HG03520 (cell line): ENCODE measurements around the gene PRM2.

Source experiments
- ATAC-seq: cut with Tn5 transposase; IDR thresholded peaks from one replicate; pipeline ENCODE4 v1.9.1; 2021; ENCODE audit warnings: mild to moderate bottlenecking, moderate library complexity; ENCODE audit not compliant: unreplicated experiment

Gene PRM2

DNA sequence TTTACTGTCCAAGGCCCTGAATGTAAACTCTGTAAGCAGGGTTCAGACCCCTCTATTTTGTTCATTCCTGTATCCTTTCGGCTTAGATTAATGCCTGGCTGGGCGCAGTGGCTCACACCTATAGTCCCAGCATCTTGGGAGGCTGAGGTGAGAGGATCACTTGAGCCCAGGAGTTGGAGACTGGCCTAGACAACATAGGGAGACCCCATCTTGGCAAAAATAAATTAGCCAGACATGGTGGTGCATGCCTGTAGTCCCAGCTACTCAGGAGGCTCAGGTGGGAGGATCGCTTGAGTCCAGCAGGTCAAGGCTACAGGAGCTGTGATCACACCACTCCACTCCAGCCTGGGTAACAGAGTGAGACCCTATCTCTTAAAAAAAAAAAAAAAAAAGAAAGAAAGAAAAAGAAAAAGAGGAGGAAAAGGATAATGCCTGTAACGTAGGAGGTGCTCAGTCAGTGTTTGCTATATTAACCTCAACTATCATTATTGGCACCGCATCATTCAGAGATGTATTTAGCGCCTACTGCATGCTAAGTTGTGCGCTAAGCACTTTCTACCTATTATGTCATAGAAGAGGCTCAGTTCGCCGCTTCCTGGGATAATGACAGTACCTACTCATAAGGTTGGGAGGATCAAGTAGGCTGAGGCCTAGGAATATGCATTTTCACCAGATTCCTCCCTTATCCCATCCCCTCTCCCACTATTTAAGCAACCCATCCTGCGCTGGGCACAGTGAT is 25.3 kb downstream of the PRM2 start:
- no peak for ATAC-seq

- no peak for ATAC-seq
Observed at GRCh38 chr16:11250091-11250785, 26.0 kb downstream of the PRM2 start.

DNA sequence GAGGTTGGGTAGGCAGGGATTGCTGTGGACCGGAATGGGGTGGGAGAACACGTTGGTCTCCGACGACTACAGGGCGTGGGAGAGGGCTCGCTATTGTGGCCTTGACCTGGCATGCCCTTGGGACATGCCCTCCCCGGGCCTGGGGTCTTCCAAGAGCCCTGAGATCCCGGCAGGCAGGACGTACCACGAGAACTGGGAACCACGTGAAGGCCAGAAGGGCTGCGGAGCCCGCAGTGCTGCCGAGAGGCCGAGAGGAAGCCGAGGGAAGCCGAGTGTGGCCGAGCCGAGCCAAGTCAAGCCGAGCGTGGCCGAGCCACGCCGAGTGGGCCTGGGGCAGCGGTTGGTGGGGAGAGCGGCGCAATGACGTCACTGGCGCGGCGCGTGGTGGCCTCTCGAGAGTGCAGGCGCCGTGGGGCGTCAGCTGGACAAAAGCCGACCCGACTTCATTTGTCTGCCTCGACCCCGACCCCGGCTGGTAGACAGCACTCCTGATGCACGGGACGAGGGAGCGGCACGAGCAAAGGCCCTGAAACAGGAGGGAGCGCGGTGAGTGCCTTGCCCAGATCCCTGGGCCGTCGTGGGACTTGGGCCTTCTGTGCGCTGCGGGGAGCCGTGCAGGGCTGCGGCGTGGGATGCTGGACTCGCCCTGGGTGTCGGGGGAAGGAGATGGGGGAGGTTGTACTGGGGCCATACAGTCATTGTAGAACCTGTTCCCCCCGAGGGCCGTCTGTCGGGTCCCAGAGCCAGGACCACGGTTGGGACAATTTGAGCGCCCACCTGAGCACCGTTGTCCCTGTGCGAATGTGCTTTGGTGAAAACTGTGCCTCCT is 26.8 kb downstream of the PRM2 start:
- no peak for ATAC-seq

- no peak for ATAC-seq
Observed at GRCh38 chr16:11248133-11248532, 28.1 kb downstream of the PRM2 start.

- no peak for ATAC-seq
Observed at GRCh38 chr16:11245988-11246387, 30.3 kb downstream of the PRM2 start.

- ATAC-seq: no peak
Observed at GRCh38 chr16:11245222-11245737, 31.0 kb downstream of the PRM2 start.

GRCh38 chr16:11242658-11243057 is 33.6 kb downstream of the PRM2 start:
- no peak for ATAC-seq

- no peak for ATAC-seq
Observed at GRCh38 chr16:11241480-11242204, 34.6 kb downstream of the PRM2 start.

GRCh38 chr16:11240636-11241473 is 35.4 kb downstream of the PRM2 start:
- no peak for ATAC-seq

DNA sequence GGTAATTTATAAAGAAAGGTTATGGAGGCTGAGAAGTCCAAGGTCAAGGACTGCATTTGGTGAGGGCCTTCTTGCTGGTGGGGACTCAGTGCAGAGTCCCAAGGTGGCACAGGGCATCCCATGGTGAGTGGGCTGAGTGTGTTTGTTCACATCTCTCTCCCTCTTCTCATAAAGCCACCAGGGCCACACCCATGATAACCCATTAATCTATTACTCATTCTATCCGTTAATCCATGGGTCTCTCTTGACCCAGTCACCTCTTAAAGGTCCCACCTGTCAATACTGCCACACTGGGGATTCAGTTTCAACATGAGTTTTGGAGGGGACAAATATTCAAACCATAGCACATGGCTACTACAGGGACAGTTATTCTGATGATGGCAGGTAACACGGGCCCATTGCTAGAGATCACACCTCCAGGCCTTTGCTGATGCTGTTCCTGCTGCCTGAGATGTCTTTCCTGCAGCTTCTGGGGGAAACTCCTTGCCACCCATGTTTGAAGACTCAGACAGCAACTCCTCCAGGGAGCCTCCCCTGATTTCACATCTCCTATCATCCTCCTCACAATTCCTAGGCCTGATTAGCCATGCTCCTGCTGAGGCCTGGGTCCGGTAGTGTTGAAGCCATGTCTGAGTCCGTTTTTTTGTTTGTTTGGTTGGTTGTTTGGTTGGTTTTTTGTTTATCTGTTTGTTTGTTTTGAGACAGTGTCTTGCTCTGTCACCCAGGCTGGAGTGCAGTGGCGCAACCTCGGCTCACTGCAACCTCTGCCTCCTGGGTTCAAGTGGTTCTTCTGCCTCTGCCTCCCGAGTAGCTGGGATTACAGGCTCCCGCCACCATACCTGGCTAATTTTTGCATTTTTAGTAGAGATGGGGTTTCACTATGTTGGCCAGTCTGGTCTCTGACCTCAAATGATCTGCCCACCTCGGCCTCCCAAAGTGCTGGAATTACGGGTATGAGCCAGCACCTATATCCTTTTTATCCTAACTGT is 36.3 kb downstream of the PRM2 start:
- ATAC-seq: no peak

DNA sequence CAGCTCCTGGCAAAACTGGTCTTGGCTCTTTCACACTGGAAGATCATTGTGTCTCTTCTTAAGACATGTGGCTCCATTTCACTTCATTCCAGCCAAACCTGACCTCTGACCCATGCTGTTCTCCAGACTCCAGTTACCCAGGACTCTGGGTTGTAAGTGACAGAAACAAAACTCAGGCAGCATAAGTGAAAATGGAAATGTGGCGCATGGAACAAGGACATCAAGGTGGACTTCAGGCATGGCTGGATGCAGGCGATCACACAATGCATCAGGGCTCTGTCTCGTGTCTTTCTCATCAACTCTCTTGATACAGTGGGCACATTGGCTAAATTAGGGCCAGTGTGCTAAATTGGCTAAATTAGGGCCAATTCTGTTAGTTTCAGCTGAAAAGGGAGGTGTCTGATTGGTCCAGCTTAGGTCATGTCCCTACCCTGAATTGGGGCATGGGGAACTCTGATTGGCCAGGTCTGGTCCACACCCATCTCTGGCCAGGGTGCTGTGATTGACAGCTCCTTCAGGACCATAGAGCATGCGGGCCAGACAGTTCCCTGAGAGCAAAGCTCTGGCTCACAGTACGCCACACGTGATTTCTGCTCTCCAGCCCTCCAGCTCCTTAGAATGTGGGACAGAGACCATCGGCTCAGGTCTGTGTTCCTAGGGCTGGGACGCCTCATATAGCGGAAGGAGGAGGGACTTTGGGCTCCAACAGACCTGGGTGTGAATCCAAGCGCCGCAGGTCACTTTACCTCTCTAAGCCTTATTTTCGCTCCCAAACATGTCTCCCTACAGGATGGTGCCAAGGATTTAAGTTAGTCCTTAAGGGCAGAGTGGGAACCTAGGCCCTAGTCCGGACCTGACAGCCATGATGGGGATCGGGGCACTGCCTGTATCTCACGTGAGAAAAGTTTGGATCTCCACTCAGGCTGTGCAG is 37.7 kb downstream of the PRM2 start:
- no peak for ATAC-seq

DNA sequence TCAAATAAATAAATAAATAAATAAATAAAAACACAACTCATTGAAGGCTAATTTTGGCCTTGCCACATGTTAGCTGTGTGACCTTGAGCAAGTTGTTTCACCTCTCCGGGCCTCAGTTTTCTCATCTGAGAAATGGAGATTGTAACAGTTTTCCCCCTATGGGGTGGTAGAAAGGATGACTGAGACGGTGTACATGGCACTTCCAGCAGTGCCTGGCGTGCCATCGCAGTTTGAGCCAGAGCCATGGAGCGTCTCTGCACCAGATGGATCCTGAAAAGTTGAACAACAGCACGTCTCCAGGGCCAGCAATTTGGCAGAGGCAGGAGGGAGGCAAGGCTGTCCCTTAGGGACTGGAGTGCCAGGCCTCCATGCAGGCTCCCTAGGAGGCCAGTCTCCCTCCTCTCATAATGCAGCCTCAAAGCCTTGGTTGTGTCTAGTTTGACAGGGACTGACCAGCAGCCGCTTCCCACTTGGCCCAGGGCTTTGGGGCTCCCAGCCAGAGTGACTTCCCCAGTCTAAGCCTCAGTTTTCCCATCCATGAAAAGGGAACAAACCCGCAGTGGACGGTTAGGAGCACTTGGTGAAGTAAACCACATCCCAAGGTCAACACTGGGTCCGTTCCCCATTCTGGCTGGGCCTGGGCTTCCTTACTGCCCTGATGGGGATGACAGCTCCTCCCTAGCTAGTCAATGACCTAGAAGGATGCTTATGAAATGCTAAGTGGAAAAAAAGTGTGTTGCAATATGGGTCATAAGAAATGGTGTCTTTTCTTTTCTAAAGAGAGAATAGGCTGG is 39.6 kb downstream of the PRM2 start:
- ATAC-seq: no peak

DNA sequence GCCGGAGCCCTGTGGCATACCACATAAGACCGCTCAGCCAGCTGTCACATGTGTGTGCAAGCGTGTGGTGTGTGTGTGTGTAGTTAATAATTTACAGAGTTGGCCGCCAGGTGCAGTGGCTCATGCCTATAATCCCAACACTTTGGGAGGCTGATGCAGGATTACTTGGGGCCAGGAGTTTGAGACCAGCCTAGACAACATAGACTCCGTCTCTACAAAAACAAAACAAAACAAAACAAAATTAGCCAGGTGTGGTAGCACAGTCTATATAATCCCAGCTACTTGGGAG is 40.6 kb downstream of the PRM2 start:
- no peak for ATAC-seq

- no peak for ATAC-seq
Observed at GRCh38 chr16:11234884-11235702, 41.2 kb downstream of the PRM2 start.

DNA sequence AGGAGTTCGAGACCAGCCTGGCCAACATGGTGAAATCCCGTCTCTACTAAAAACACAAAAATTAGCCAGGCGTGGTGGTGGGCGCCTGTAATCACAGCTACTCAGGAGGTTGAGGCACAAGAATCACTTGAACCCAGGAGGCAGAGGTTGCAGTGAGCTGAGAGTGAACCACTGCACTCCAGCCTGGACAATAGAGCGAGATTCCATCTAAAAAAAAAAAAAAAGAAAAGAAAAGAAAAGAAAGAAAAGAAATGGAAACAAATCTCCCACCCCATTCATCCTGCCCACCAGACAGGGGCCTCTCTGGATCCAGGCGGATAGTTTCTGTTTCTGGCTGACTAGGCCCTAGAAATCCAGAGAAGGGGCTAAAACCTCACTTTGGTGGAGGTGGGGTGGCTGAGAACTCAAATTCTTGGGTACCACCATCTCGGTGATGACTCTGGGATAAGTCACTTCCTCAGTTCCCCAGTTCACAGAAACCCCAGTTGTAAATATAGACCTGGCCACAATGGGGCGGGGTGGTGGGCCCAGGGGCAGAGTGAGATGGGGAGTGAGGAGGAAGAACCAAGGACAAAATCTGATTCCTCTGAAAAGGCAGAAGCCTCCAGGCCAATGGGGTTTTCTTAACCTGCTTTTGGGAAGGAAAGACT is 42.4 kb downstream of the PRM2 start:
- ATAC-seq: no peak
